Panc1 (cell line): ENCODE results near the gene DHX38.

Source experiments
- POLR2AphosphoS5 ChIP-seq: IDR thresholded peaks from 2 replicates; pipeline ENCODE4 v1.6.1; 2012; ENCODE audit warnings: mild to moderate bottlenecking, low read depth, low read length, moderate library complexity
- SIN3A ChIP-seq: IDR thresholded peaks from 2 replicates; pipeline ENCODE4 v1.6.1; 2012; ENCODE audit warnings: low read depth, mild to moderate bottlenecking, low read length, moderate library complexity, borderline replicate concordance; ENCODE audit not compliant: insufficient read depth
- TF ChIP-seq, protein P1 (sequence below): fragments of 450-650 bp; IDR thresholded peaks from 2 replicates; pipeline ENCODE4 v1.5.1; 2017; ENCODE audit warnings: mild to moderate bottlenecking
- TF ChIP-seq, protein P2 (sequence below), 2 experiments: IDR thresholded peaks; 2 replicates each; pipeline ENCODE4 v1.6.1; 2011 to 2012; ENCODE audit warnings: low read depth in 2 of 2, control low read depth in 1 of 2, low read length in 1 of 2, mild to moderate bottlenecking in 1 of 2, moderate library complexity in 1 of 2; ENCODE audit not compliant: insufficient read depth in 1 of 2

DNA sequence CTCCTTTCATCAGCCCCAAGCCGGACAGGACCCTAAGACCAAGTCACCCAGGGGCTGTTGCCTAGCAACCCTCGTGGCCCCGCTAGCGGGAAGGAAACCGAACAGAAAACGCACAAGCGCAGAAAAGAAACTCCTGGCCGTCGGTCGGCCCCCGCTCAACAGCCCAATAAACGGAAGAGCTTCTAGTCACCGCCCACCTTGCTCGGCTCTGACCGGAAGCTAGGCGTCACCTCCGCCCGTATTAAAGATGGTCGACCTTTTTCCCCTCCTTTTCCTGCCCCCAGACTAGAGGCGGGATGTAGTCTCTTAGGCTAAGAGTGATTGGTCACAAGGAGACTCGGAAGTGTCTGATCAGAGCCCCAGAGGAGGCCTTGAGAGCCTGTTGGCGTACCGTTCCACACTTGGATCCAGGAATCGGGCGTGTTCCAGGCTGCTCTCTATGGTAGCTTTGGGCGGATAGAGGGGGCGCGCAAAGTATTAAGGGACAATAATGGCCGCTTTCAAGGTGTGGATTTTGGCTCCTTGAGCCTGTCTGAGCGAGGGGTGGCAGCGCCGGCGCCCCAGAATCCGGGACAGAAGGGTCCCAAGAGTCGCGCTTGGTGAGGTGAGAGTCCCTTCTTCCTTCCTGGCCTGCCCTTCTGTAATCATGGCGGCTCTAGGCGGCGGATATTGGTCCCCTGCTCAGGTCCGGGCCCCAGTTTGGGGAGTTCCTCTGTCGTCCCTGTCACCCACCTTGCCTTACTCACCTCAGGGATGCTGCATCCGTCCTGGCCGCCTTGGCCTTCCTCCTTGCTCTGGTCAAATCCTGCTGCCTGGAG, at the start of gene DHX38, which contains the start of gene TXNL4B:
- TF ChIP-seq, protein P1, sequence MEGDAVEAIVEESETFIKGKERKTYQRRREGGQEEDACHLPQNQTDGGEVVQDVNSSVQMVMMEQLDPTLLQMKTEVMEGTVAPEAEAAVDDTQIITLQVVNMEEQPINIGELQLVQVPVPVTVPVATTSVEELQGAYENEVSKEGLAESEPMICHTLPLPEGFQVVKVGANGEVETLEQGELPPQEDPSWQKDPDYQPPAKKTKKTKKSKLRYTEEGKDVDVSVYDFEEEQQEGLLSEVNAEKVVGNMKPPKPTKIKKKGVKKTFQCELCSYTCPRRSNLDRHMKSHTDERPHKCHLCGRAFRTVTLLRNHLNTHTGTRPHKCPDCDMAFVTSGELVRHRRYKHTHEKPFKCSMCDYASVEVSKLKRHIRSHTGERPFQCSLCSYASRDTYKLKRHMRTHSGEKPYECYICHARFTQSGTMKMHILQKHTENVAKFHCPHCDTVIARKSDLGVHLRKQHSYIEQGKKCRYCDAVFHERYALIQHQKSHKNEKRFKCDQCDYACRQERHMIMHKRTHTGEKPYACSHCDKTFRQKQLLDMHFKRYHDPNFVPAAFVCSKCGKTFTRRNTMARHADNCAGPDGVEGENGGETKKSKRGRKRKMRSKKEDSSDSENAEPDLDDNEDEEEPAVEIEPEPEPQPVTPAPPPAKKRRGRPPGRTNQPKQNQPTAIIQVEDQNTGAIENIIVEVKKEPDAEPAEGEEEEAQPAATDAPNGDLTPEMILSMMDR: no peak
- TF ChIP-seq SIN3A (no peak), POLR2AphosphoS5 (peak; percentile 73)
- TF ChIP-seq, protein P2, sequence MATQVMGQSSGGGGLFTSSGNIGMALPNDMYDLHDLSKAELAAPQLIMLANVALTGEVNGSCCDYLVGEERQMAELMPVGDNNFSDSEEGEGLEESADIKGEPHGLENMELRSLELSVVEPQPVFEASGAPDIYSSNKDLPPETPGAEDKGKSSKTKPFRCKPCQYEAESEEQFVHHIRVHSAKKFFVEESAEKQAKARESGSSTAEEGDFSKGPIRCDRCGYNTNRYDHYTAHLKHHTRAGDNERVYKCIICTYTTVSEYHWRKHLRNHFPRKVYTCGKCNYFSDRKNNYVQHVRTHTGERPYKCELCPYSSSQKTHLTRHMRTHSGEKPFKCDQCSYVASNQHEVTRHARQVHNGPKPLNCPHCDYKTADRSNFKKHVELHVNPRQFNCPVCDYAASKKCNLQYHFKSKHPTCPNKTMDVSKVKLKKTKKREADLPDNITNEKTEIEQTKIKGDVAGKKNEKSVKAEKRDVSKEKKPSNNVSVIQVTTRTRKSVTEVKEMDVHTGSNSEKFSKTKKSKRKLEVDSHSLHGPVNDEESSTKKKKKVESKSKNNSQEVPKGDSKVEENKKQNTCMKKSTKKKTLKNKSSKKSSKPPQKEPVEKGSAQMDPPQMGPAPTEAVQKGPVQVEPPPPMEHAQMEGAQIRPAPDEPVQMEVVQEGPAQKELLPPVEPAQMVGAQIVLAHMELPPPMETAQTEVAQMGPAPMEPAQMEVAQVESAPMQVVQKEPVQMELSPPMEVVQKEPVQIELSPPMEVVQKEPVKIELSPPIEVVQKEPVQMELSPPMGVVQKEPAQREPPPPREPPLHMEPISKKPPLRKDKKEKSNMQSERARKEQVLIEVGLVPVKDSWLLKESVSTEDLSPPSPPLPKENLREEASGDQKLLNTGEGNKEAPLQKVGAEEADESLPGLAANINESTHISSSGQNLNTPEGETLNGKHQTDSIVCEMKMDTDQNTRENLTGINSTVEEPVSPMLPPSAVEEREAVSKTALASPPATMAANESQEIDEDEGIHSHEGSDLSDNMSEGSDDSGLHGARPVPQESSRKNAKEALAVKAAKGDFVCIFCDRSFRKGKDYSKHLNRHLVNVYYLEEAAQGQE (IDR thresholded peaks at IDR 0.05; ENCODE audit: insufficient read depth in 1 of 2, low read depth in 2 of 2, low read length in 1 of 2): no peak
